ENCODE results near the gene IKBIP. TPM values are rescaled to one million over a fixed set of nuclear protein-coding genes. Genes with fewer than 3 reads are reported as not detected.
"Not testable (repeated sequence)": the region's sequence is repeated elsewhere in the genome, so short reads cannot be mapped to it uniquely, and the experiment has no call there.

Gene IKBIP
- total and polyA plus RNA-seq, 7 experiments from 2014 or later = 2.3 to 24.6 (median 5.8) TPM

- H3K36me3 Mint-ChIP-seq; H3K27ac ChIP-seq (ENCODE audit: low read depth, low read length); H3K4me1 Mint-ChIP-seq; POLR2A ChIA-PET; H3K9me3 ChIP-seq (ENCODE audit: control insufficient read depth in 2 of 3, low read length in 3 of 3); H3K4me3 Mint-ChIP-seq; H3K4me1 ChIP-seq (ENCODE audit: control insufficient read depth in 2 of 2, insufficient read depth in 2 of 2, low read length in 2 of 2); intact Hi-C loops (cut with micrococcal nuclease); ATAC-seq; DNase-seq; H3K9me3 Mint-ChIP-seq; H3K4me3 ChIP-seq (ENCODE audit: low read length); H3K27ac Mint-ChIP-seq; H3K27me3 ChIP-seq (ENCODE audit: control insufficient read depth in 2 of 2, insufficient read depth in 2 of 2, low read length in 2 of 2); H3K36me3 ChIP-seq (ENCODE audit: control insufficient read depth in 2 of 3, insufficient read depth in 3 of 3, low read length in 3 of 3); H3K27me3 Mint-ChIP-seq: not testable (repeated sequence)
- CTCF ChIA-PET = interaction anchor here (1.0 kb wide), 1 partner anchor 10 kb away, joined by 4 read pairs; no protein-coding TSS in a partner anchor
Observed at GRCh38 chr12:98576795-98577194, 67.8 kb downstream of the IKBIP start.

GRCh38 chr12:98575013-98575412, 69.6 kb downstream of the IKBIP start:
- intact Hi-C loops (cut with micrococcal nuclease) = no loop called here
- CTCF ChIA-PET = interaction anchor here (0.5 to 0.9 kb wide), 4 partner anchors 8 to 28 kb away, joined by 3 to 9 read pairs (median 4); no protein-coding TSS in a partner anchor

More at GRCh38 chr12:98575013-98575412, 69.6 kb downstream of the IKBIP start:
- no peak for ATAC-seq
- Mint-ChIP-seq H3K4me3 (no peak overlapping the region), H3K4me1 (no peaks in the 10 kb centered on the region), H3K27ac (no peak overlapping the region), H3K9me3 (no peaks in the 10 kb centered on the region), H3K36me3 (no peaks in the 10 kb centered on the region), H3K27me3 (peaks cover 0 to 3% (median 0%) of the 10 kb centered on the region in 5 donors)
- H3K9me3 ChIP-seq (ENCODE audit: control insufficient read depth in 2 of 3, low read length in 3 of 3) = no peaks in the 10 kb centered on the region
- no peaks in the 10 kb centered on the region for H3K4me1 ChIP-seq (ENCODE audit: control insufficient read depth in 2 of 2, insufficient read depth in 2 of 2, low read length in 2 of 2)
- H3K36me3 ChIP-seq (ENCODE audit: control insufficient read depth in 2 of 3, insufficient read depth in 3 of 3, low read length in 3 of 3) = no peaks in the 10 kb centered on the region
- H3K27ac ChIP-seq (ENCODE audit: low read depth, low read length) = no peak overlapping the region
- no peak for DNase-seq
- no peak overlapping the region for H3K4me3 ChIP-seq (ENCODE audit: low read length)
- POLR2A ChIA-PET = no interaction called here
- H3K27me3 ChIP-seq (ENCODE audit: control insufficient read depth in 2 of 2, insufficient read depth in 2 of 2, low read length in 2 of 2) = no peaks in the 10 kb centered on the region

Other genes starting within 250 kb of the IKBIP start
- gene TMPO, start 129.2 kb downstream of the IKBIP start, total RNA-seq = 100 to 1,000 TPM in 3 of 5 experiments, 10 to 100 TPM in 2; 88.1 to 267 (median 161) TPM
- gene TMPO, start 129.2 kb downstream of the IKBIP start, polyA plus RNA-seq = 10 to 100 TPM; 62.8 to 70.4 TPM
- 100 to 1,000 TPM; 234 to 448 (median 353) TPM for gene SLC25A3, start 51.1 kb downstream of the IKBIP start, total RNA-seq
- gene SLC25A3, start 51.1 kb downstream of the IKBIP start, polyA plus RNA-seq = 100 to 1,000 TPM; 267 to 314 TPM
- 10 to 100 TPM; 22.8 to 36.4 (median 28.6) TPM for gene APAF1, start 502 bp upstream of the IKBIP start, total RNA-seq
- gene APAF1, start 502 bp upstream of the IKBIP start, polyA plus RNA-seq = 1 to 10 TPM; 3.4 to 7.4 TPM

Measured in naive thymus-derived CD4-positive, alpha-beta T cell (primary cell).